Measurements from ENCODE around the gene TBC1D1.

TBC1D1 gene

GRCh38 chr4:38182334-38182998, 291.6 kb downstream of the TBC1D1 start:
- DNase-seq = no peak

- no peak for DNase-seq
Measured at GRCh38 chr4:38184404-38184803, 293.5 kb downstream of the TBC1D1 start.

GRCh38 chr4:38185406-38186144, 294.7 kb downstream of the TBC1D1 start:
- DNase-seq = no peak

- no peak for DNase-seq
Measured at GRCh38 chr4:38188136-38188535, 297.3 kb downstream of the TBC1D1 start.

- DNase-seq = no peak
Measured at GRCh38 chr4:38188631-38189101, 297.8 kb downstream of the TBC1D1 start.
